Islet precursor cell (in vitro differentiated cells): Measurements from ENCODE around the gene PCDHGB5.
A peak's percentile ranks its signal among the peaks of the same experiment; 100 is the strongest.
"Not testable (repeated sequence)": the region's sequence is repeated elsewhere in the genome, so short reads cannot be mapped to it uniquely, and the experiment has no call there.

ENCODE experiments used
- DNase-seq: peaks from one replicate; pipeline ENCODE4 v3.0.0-alpha.2; 2018

The PCDHGB5 gene

DNA sequence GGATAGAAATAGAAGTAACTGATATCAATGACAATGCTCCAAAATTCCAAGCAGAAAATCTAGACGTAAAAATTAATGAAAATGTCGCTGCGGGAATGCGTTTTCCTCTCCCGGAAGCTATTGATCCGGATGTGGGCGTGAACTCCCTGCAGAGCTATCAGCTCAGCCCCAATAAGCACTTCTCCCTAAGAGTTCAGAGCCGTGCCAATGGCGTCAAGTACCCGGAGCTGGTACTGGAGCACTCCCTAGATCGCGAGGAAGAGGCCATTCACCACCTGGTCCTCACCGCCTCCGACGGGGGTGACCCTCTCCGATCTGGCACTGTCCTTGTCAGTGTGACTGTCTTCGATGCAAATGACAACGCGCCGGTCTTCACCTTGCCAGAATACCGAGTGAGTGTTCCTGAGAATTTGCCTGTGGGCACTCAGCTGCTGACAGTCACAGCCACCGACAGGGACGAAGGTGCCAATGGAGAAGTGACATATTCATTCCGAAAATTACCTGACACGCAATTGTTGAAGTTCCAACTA is 15.9 kb downstream of the PCDHGB5 start:
- no peak for DNase-seq

DNA sequence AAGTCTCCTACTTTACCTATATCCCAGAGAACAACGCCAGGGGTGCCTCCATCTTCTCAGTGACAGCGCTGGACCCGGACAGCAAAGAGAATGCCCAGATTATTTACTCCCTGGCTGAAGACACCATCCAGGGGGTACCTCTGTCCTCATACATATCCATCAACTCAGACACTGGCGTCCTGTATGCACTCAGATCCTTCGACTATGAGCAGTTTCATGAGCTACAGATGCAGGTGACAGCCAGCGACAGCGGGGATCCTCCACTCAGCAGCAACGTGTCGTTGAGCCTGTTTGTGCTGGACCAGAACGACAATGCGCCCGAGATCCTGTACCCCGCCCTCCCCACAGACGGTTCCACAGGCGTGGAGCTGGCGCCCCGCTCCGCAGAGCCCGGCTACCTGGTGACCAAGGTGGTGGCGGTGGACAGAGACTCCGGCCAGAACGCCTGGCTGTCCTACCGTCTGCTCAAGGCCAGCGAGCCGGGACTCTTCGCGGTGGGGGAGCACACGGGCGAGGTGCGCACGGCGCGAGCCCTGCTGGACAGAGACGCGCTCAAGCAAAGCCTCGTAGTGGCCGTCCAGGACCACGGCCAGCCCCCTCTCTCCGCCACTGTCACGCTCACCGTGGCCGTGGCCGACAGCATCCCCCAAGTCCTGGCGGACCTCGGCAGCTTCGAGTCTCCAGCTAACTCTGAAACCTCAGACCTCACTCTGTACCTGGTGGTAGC is 17.0 kb downstream of the PCDHGB5 start:
- not testable (repeated sequence) for DNase-seq

DNA sequence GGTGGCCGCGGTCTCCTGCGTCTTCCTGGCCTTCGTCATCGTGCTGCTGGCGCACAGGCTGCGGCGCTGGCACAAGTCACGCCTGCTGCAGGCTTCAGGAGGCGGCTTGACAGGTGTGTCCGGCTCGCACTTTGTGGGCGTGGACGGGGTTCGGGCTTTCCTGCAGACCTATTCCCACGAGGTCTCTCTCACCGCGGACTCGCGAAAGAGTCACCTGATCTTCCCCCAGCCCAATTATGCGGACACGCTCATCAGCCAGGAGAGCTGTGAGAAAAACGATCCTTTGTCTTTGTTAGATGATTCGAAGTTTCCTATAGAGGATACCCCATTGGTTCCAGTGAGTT is 17.5 kb downstream of the PCDHGB5 start:
- DNase-seq = not testable (repeated sequence)

DNA sequence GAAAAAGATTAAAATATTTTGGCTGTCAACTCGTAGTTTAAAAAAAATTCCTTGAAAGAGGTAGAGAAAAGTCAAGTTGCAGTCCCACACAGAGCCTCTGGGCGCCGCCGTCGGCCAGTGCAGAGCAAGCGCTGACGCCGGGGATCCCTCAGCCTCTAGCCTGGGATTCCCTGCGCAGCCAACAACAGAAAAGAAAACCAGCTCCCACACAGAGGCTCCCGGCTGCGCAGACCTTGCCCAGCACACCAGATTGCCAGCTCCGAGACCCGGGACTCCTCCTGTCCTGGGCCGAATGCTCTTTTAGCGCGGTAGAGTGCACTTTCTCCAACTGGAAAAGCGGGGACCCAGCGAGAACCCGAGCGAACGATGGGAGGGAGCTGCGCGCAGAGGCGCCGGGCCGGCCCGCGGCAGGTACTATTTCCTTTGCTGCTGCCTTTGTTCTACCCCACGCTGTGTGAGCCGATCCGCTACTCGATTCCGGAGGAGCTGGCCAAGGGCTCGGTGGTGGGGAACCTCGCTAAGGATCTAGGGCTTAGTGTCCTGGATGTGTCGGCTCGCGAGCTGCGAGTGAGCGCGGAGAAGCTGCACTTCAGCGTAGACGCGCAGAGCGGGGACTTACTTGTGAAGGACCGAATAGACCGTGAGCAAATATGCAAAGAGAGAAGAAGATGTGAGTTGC is 19.9 kb downstream of the PCDHGB5 start, which contains the start of gene PCDHGB7:
PCDHGB7 (plus strand) TSS at position 184 of the 679 bp plus-strand sequence; CDS start at position 367, 183 bp downstream.
- peak; percentile 93 for DNase-seq

GRCh38 chr5:141419074-141419880 is 21.5 kb downstream of the PCDHGB5 start:
- DNase-seq = no peak

DNA sequence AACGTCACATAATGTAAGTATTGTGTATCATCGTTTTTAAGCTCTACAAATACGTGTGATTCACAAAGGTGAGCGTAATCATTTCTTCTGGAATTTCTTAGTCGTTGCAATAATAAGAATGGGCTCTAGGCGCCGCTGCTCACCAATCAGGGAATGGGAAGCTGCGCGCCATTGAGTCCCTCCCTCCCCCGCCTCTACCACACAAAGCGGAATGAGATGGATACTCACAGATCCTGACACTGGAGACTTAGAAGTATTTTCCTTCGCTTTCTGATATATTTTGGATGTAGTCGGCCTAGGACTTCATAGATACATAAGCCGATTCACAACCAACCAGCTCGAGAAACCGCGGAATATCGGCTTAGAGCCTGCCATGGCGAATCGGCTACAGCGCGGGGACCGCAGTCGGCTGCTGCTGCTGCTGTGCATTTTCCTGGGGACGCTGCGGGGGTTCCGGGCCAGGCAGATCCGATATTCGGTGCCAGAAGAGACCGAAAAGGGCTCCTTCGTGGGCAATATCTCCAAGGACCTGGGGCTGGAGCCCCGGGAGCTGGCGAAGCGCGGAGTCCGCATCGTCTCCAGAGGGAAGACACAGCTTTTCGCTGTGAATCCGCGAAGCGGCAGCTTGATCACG is 23.2 kb downstream of the PCDHGB5 start, which contains the start of gene PCDHGA11:
PCDHGA11 (plus strand) TSS at position 197 of the 634 bp plus-strand sequence; CDS start at position 374, 177 bp downstream.
- DNase-seq = peak; percentile 75

- no peak for DNase-seq
These were observed 23.7 kb downstream of the PCDHGB5 start for GRCh38 chr5:141421489-141421855.

- no peak for DNase-seq
These were observed 25.1 kb downstream of the PCDHGB5 start for GRCh38 chr5:141422742-141423291.

- DNase-seq = no peak
These were observed 30.2 kb downstream of the PCDHGB5 start for GRCh38 chr5:141427783-141428426.

DNA sequence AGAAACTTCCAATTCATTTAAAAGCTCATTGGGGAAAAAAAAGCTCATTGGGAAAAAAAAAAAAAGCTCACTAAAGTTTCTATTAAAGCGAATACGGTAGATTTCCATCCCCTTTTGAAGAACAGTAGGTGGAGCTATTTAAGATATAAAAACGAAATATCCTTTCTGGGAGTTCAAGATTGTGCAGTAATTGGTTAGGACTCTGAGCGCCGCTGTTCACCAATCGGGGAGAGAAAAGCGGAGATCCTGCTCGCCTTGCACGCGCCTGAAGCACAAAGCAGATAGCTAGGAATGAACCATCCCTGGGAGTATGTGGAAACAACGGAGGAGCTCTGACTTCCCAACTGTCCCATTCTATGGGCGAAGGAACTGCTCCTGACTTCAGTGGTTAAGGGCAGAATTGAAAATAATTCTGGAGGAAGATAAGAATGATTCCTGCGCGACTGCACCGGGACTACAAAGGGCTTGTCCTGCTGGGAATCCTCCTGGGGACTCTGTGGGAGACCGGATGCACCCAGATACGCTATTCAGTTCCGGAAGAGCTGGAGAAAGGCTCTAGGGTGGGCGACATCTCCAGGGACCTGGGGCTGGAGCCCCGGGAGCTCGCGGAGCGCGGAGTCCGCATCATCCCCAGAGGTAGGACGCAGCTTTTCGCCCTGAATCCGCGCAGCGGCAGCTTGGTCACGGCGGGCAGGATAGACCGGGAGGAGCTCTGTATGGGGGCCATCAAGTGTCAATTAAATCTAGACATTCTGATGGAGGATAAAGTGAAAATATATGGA is 32.8 kb downstream of the PCDHGB5 start, which contains the start of gene PCDHGA12:
PCDHGA12 (plus strand) TSS at position 176 of the 782 bp plus-strand sequence; CDS start at position 429, 253 bp downstream.
- DNase-seq = no peak

DNA sequence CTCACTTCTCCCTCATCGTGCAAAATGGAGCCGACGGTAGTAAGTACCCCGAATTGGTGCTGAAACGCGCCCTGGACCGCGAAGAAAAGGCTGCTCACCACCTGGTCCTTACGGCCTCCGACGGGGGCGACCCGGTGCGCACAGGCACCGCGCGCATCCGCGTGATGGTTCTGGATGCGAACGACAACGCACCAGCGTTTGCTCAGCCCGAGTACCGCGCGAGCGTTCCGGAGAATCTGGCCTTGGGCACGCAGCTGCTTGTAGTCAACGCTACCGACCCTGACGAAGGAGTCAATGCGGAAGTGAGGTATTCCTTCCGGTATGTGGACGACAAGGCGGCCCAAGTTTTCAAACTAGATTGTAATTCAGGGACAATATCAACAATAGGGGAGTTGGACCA is 33.5 kb downstream of the PCDHGB5 start:
- no peak for DNase-seq

GRCh38 chr5:141432308-141432707 is 34.6 kb downstream of the PCDHGB5 start:
- not testable (repeated sequence) for DNase-seq

DNA sequence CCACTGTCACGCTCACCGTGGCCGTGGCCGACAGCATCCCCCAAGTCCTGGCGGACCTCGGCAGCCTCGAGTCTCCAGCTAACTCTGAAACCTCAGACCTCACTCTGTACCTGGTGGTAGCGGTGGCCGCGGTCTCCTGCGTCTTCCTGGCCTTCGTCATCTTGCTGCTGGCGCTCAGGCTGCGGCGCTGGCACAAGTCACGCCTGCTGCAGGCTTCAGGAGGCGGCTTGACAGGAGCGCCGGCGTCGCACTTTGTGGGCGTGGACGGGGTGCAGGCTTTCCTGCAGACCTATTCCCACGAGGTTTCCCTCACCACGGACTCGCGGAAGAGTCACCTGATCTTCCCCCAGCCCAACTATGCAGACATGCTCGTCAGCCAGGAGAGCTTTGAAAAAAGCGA is 35.0 kb downstream of the PCDHGB5 start:
- not testable (repeated sequence) for DNase-seq

GRCh38 chr5:141434006-141434405 is 36.3 kb downstream of the PCDHGB5 start:
- no peak for DNase-seq

DNA sequence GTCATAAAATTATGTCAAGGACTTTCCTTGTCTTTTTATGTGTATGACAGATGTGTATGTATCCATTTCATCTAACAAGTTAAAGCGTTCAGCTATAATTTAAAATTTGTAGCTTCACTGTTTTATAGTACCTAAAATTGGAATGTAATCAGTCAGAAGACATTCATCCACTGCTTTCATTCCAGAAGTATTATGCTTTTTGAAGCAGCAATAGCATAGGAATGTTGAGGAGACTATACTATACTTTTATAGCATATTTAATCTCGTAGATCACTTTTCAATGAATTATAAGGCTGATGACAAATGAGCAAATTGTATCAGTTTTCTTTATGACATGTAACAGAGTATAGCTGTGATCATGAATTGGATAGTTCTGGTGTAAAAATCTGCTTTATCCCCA is 39.5 kb downstream of the PCDHGB5 start:
- DNase-seq = no peak

GRCh38 chr5:141439411-141440141 is 41.8 kb downstream of the PCDHGB5 start:
- DNase-seq = no peak

GRCh38 chr5:141440341-141440740 is 42.6 kb downstream of the PCDHGB5 start:
- DNase-seq = no peak

DNA sequence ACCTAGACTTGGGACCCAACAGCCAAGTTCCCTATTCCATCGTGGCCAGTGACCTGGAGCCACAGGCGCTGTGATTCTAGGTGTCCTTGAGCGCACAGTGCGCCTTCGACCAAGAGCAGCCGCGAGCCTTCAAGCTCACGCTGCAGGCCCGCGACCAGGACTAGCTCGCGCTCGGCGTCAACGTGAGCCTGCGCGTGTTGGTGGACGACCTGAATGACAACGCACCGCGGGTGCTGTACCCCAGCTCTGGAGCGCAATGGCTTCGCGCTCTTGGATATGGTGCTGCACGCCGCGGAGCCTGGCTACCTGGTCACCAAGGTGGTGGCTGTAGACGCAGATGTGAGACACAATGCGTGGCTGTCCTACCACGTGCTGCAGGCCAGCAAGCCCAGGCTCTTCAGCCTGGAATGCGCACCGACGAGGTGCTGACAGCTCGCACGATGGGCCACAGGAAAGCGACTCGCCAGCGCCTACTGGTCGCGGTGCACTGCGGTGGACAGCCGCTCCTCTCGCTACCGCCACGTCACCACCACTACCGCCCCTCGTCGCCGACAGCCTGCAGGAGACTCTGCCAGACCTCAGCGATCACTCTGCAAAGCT is 43.9 kb downstream of the PCDHGB5 start:
- DNase-seq = no peak
